Body of pancreas (tissue), 4 donors: Measurements from ENCODE around the gene MAP4K5.

Experiments used
- POLR2A ChIP-seq, 3 donors: fragments of 450-650 bp; IDR thresholded peaks; one replicate each; pipeline ENCODE4 v1.6.1; 2016; ENCODE audit warnings: antibody characterized with exemption in 3 of 3, mild to moderate bottlenecking in 2 of 3
- TF ChIP-seq, protein P1 (sequence below), 7 experiments: fragments of 450-650 bp in 4 of 7; fragments of 200-600 bp in 3 of 7; sonication (generic) in 3 of 7; IDR thresholded peaks; one replicate each; pipeline ENCODE4 v1.5.1; 2016 to 2019; ENCODE audit warnings: antibody characterized with exemption in 7 of 7

DNA sequence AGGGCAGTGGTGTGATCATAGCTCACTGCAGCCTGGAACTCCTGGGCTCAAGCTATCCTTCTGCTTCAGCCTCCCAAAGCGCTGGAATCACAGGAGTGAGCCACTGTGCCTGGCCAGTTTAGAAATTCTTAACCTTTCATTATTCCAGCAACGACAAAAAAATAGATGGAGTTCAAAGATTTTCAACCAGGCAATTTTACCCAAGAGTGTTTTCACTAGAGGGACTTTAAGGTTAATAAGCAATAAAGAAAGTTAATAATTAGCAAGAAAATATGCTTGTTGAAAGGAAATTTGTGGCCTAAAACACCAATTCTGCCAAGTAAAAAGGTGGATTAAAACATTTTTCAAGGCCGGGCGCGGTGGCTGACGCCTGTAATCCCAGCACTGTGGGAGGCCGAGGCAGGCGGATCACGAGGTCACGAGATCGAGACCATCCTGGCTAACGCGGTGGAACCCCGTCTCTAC, 150.5 kb downstream of the MAP4K5 start:
- no peak for TF ChIP-seq POLR2A (IDR thresholded peaks at IDR 0.05)
- TF ChIP-seq, protein P1, sequence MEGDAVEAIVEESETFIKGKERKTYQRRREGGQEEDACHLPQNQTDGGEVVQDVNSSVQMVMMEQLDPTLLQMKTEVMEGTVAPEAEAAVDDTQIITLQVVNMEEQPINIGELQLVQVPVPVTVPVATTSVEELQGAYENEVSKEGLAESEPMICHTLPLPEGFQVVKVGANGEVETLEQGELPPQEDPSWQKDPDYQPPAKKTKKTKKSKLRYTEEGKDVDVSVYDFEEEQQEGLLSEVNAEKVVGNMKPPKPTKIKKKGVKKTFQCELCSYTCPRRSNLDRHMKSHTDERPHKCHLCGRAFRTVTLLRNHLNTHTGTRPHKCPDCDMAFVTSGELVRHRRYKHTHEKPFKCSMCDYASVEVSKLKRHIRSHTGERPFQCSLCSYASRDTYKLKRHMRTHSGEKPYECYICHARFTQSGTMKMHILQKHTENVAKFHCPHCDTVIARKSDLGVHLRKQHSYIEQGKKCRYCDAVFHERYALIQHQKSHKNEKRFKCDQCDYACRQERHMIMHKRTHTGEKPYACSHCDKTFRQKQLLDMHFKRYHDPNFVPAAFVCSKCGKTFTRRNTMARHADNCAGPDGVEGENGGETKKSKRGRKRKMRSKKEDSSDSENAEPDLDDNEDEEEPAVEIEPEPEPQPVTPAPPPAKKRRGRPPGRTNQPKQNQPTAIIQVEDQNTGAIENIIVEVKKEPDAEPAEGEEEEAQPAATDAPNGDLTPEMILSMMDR (IDR thresholded peaks at IDR 0.05): no peak
